UCSD-AML1 (cell line): Measurements from ENCODE around the gene DAND5.

ENCODE experiments used
- DNase-seq: peaks from one replicate; lab custom pipeline; 2025; ENCODE audit not compliant: unreplicated experiment; lab: John Stamatoyannopoulos, UW

Gene DAND5

GRCh38 chr19:12969292-12969988 is at the start of gene DAND5:
TSS of gene DAND5 (plus strand) at chr19:12969576. CDS start at chr19:12969661, 85 bp downstream.
- DNase-seq, result no peak

- no peak for DNase-seq
These were observed 48.3 kb upstream of the DAND5 start for GRCh38 chr19:12921047-12921446.

- DNase-seq, result no peak
These were observed 46.4 kb upstream of the DAND5 start for GRCh38 chr19:12922959-12923358.

- DNase-seq, result no peak
These were observed 44.6 kb upstream of the DAND5 start for GRCh38 chr19:12924621-12925310.

GRCh38 chr19:12930002-12930645 is 39.3 kb upstream of the DAND5 start:
- no peak for DNase-seq

GRCh38 chr19:12932392-12933286 is 36.7 kb upstream of the DAND5 start:
- no peak for DNase-seq

GRCh38 chr19:12933287-12934072 is 35.9 kb upstream of the DAND5 start, which contains the start of gene FARSA:
TSS of gene FARSA (minus strand) at chr19:12933711. CDS start at chr19:12933696, 15 bp downstream.
- peak; percentile 90 for DNase-seq

- DNase-seq, result no peak
These were observed 34.3 kb upstream of the DAND5 start for GRCh38 chr19:12935071-12935470.

GRCh38 chr19:12936582-12936981 is 32.8 kb upstream of the DAND5 start:
- DNase-seq, result no peak

- peak; percentile 63 for DNase-seq
These were observed 32.1 kb upstream of the DAND5 start for GRCh38 chr19:12937093-12937926.

GRCh38 chr19:12937927-12938778 is 31.2 kb upstream of the DAND5 start, which contains the start of gene CALR:
TSS of gene CALR (plus strand) at chr19:12938609. CDS start at chr19:12938680, 71 bp downstream.
- DNase-seq, result peak; percentile 99

- DNase-seq, result no peak
These were observed 30.4 kb upstream of the DAND5 start for GRCh38 chr19:12938779-12939601.

- DNase-seq, result no peak
These were observed 29.4 kb upstream of the DAND5 start for GRCh38 chr19:12939975-12940423.

- DNase-seq, result no peak
These were observed 28.5 kb upstream of the DAND5 start for GRCh38 chr19:12940897-12941296.

GRCh38 chr19:12943437-12944044 is 25.8 kb upstream of the DAND5 start:
- no peak for DNase-seq

GRCh38 chr19:12944104-12944674 is 25.2 kb upstream of the DAND5 start:
- no peak for DNase-seq
